Gastroesophageal sphincter (tissue), 4 donors: Measurements from ENCODE around the gene DCBLD1. TPM values are rescaled to one million over a fixed set of nuclear protein-coding genes. Genes with fewer than 3 reads are reported as not detected.

Source experiments
- ATAC-seq: fragments of 150-250 bp; one replicate; pipeline ENCODE4 v1.9.1; 2016; ENCODE audit warnings: mild to moderate bottlenecking, moderate library complexity
- H3K27ac ChIP-seq, 4 donors: fragments of 200-600 bp; sonication (generic) in 3 of 4; 1 replicate in 3 of 4; 2 replicates in 1 of 4; pipeline ENCODE4 v1.5.1; 2016 to 2019
- H3K27me3 ChIP-seq: fragments of 200-600 bp; sonication (generic); one replicate; pipeline ENCODE4 v1.5.1; 2019
- H3K36me3 ChIP-seq, 2 donors: fragments of 200-600 bp; sonication (generic); one replicate each; pipeline ENCODE4 v1.5.1; 2019; ENCODE audit warnings: control low read depth in 1 of 2
- H3K4me1 ChIP-seq, 3 donors: fragments of 200-600 bp; sonication (generic); 1 replicate in 2 of 3; 2 replicates in 1 of 3; pipeline ENCODE4 v1.5.1; 2016 to 2019; ENCODE audit warnings: control low read depth in 2 of 3
- H3K4me3 ChIP-seq, 2 donors: fragments of 200-600 bp; sonication (generic); one replicate each; pipeline ENCODE4 v1.5.1; 2019; ENCODE audit warnings: mild to moderate bottlenecking in 1 of 2, moderate library complexity in 1 of 2
- H3K9me3 ChIP-seq, 3 donors: fragments of 200-600 bp; sonication (generic); one replicate each; pipeline ENCODE4 v1.5.1; 2017 to 2019; ENCODE audit warnings: control low read depth in 2 of 3
- CTCF ChIP-seq, 4 experiments: fragments of 200-600 bp in 2 of 4; fragments of 450-650 bp in 2 of 4; sonication (generic) in 1 of 4; IDR thresholded peaks; one replicate each; pipeline ENCODE4 v1.5.1; 2017 to 2019; ENCODE audit warnings: antibody characterized with exemption in 4 of 4, mild to moderate bottlenecking in 2 of 4, moderate library complexity in 2 of 4
- EP300 ChIP-seq: sonication (generic); formaldehyde crosslinking; IDR thresholded peaks from one replicate; pipeline ENCODE4 v1.6.1; 2017; ENCODE audit warnings: antibody characterized with exemption, mild to moderate bottlenecking
- POLR2A ChIP-seq, 2 donors: fragments of 450-650 bp; IDR thresholded peaks; one replicate each; pipeline ENCODE4 v1.6.1; 2017; ENCODE audit warnings: antibody characterized with exemption in 2 of 2, mild to moderate bottlenecking in 2 of 2, moderate library complexity in 1 of 2
- POLR2AphosphoS5 ChIP-seq: sonication (generic); formaldehyde crosslinking; IDR thresholded peaks from one replicate; pipeline ENCODE4 v1.6.1; 2017; ENCODE audit warnings: antibody characterized with exemption
- WGBS, 2 donors: methylation state at CpG; one replicate each; pipeline ENCODE4 v1.1.5; 2018; ENCODE audit warnings: low coverage in 1 of 2; 5-methylcytosine and 5-hydroxymethylcytosine counted together
- total RNA-seq, 4 donors: library from RNA; depleted of rRNA; stranded (reverse); fragments of >200 nt; gene quantifications; one replicate each; pipeline ENCODE4 v1.1.0, GENCODE V29; 2016

Gene DCBLD1
- total RNA-seq, 4 donors from 2014 or later, result 5.0 to 10.9 (median 8.3) TPM

- no peak for ATAC-seq
- Histone ChIP-seq H3K27me3 (no peaks in the 10 kb centered on the region), H3K36me3 (no peaks in the 10 kb centered on the region), H3K27ac (no peak overlapping the region), H3K9me3 (no peaks in the 10 kb centered on the region), H3K4me1 (no peaks in the 10 kb centered on the region), H3K4me3 (no peak overlapping the region)
- TF ChIP-seq POLR2A (IDR thresholded peaks at IDR 0.05), result no peak
- no peak for TF ChIP-seq POLR2AphosphoS5
- no peak for TF ChIP-seq EP300
- TF ChIP-seq CTCF (IDR thresholded peaks at IDR 0.05), result no peak
- 58 to 84% methylated on average over 2 to 4 of the region's 4 CpGs for WGBS, 2 donors
Measured at GRCh38 chr6:117469356-117469755, 13.1 kb upstream of the DCBLD1 start.

- TF ChIP-seq POLR2A (IDR thresholded peaks at IDR 0.05) (no peak), CTCF (IDR thresholded peaks at IDR 0.05) (no peak), POLR2AphosphoS5 (no peak), EP300 (no peak)
- WGBS, 2 donors, result 76 to 100% methylated on average over 2 of the region's 3 CpGs
- Histone ChIP-seq H3K36me3 (no peaks in the 10 kb centered on the region), H3K27me3 (no peaks in the 10 kb centered on the region), H3K4me3 (no peak overlapping the region), H3K4me1 (no peaks in the 10 kb centered on the region), H3K27ac (no peak overlapping the region), H3K9me3 (no peaks in the 10 kb centered on the region)
- no peak for ATAC-seq
Measured at GRCh38 chr6:117469791-117470190, 12.7 kb upstream of the DCBLD1 start.

GRCh38 chr6:117472667-117473066, 9.8 kb upstream of the DCBLD1 start:
- 78 to 86% methylated on average over 1 to 3 of the region's 3 CpGs for WGBS, 2 donors
- H3K4me3 ChIP-seq, result no peak overlapping the region

GRCh38 chr6:117473401-117473800, 9.1 kb upstream of the DCBLD1 start:
- H3K9me3 ChIP-seq, result no peaks in the 10 kb centered on the region

More at GRCh38 chr6:117472667-117473066, 9.8 kb upstream of the DCBLD1 start:
- Histone ChIP-seq H3K36me3 (no peaks in the 10 kb centered on the region), H3K27me3 (no peaks in the 10 kb centered on the region), H3K4me1 (no peaks in the 10 kb centered on the region), H3K9me3 (no peaks in the 10 kb centered on the region), H3K27ac (no peak overlapping the region)
- TF ChIP-seq POLR2A (IDR thresholded peaks at IDR 0.05) (no peak), CTCF (IDR thresholded peaks at IDR 0.05) (no peak), POLR2AphosphoS5 (no peak), EP300 (no peak)
- no peak for ATAC-seq

More at GRCh38 chr6:117473401-117473800, 9.1 kb upstream of the DCBLD1 start:
- ATAC-seq, result no peak
- H3K27ac ChIP-seq, result no peak overlapping the region
- WGBS, 2 donors, result 92 to 100% methylated on average over 1 of the region's 1 CpG
- no peaks in the 10 kb centered on the region for H3K4me1 ChIP-seq
- H3K27me3 ChIP-seq, result no peaks in the 10 kb centered on the region
- no peak overlapping the region for H3K4me3 ChIP-seq
- no peak for TF ChIP-seq CTCF (IDR thresholded peaks at IDR 0.05)
- TF ChIP-seq POLR2A (IDR thresholded peaks at IDR 0.05), result no peak
- TF ChIP-seq POLR2AphosphoS5, result no peak
- no peak for TF ChIP-seq EP300
- H3K36me3 ChIP-seq, result no peaks in the 10 kb centered on the region
